ENCODE results near the gene ARHGAP23.

The ARHGAP23 gene

DNA sequence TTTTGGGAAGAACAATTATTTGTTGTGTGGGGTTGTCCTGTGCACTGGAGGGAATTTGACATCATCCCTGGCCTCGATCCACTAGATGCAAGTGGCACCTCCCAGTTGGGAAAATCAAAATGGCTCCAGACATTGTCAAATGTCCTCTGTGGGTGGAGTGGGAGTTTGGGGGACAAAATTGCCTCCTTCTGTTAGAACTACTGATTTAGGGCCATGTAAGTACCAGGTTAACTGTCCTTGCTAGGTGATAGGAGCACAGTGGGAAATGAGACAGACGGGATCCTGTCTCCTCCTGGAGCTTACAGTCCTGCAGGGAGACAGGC, 56.8 kb downstream of the ARHGAP23 start:
- TF ChIP-seq EP300 (IDR thresholded peaks at IDR 0.05; ENCODE audit: borderline replicate concordance), result no peak
- TF ChIP-seq CREB1 (IDR thresholded peaks at IDR 0.05; ENCODE audit: low read depth), result no peak
- TF ChIP-seq, protein P1, sequence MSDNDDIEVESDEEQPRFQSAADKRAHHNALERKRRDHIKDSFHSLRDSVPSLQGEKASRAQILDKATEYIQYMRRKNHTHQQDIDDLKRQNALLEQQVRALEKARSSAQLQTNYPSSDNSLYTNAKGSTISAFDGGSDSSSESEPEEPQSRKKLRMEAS (IDR thresholded peaks at IDR 0.05), result no peak
- TF ChIP-seq, protein P2, sequence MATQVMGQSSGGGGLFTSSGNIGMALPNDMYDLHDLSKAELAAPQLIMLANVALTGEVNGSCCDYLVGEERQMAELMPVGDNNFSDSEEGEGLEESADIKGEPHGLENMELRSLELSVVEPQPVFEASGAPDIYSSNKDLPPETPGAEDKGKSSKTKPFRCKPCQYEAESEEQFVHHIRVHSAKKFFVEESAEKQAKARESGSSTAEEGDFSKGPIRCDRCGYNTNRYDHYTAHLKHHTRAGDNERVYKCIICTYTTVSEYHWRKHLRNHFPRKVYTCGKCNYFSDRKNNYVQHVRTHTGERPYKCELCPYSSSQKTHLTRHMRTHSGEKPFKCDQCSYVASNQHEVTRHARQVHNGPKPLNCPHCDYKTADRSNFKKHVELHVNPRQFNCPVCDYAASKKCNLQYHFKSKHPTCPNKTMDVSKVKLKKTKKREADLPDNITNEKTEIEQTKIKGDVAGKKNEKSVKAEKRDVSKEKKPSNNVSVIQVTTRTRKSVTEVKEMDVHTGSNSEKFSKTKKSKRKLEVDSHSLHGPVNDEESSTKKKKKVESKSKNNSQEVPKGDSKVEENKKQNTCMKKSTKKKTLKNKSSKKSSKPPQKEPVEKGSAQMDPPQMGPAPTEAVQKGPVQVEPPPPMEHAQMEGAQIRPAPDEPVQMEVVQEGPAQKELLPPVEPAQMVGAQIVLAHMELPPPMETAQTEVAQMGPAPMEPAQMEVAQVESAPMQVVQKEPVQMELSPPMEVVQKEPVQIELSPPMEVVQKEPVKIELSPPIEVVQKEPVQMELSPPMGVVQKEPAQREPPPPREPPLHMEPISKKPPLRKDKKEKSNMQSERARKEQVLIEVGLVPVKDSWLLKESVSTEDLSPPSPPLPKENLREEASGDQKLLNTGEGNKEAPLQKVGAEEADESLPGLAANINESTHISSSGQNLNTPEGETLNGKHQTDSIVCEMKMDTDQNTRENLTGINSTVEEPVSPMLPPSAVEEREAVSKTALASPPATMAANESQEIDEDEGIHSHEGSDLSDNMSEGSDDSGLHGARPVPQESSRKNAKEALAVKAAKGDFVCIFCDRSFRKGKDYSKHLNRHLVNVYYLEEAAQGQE (IDR thresholded peaks at IDR 0.05; ENCODE audit: low read depth), result no peak
- no peak for TF ChIP-seq NFIC (IDR thresholded peaks at IDR 0.05)
- TF ChIP-seq, protein P3, sequence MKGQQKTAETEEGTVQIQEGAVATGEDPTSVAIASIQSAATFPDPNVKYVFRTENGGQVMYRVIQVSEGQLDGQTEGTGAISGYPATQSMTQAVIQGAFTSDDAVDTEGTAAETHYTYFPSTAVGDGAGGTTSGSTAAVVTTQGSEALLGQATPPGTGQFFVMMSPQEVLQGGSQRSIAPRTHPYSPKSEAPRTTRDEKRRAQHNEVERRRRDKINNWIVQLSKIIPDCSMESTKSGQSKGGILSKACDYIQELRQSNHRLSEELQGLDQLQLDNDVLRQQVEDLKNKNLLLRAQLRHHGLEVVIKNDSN (IDR thresholded peaks at IDR 0.05), result no peak
- TF ChIP-seq FOXM1 (IDR thresholded peaks at IDR 0.05; ENCODE audit: borderline replicate concordance, low read depth), result no peak
- TF ChIP-seq EGR1 (IDR thresholded peaks at IDR 0.05), result no peak
- no peak for TF ChIP-seq RAD21 (IDR thresholded peaks at IDR 0.05; ENCODE audit: low read depth)
- no peak for TF ChIP-seq YY1 (IDR thresholded peaks at IDR 0.05; ENCODE audit: low read depth)
- no peak for TF ChIP-seq TCF12 (IDR thresholded peaks at IDR 0.05; ENCODE audit: low read depth)
- no peak for TF ChIP-seq TEAD4 (IDR thresholded peaks at IDR 0.05)
- TF ChIP-seq TAF1 (IDR thresholded peaks at IDR 0.05; ENCODE audit: low read depth), result no peak
- no peak for TF ChIP-seq CEBPB (IDR thresholded peaks at IDR 0.05)
- TF ChIP-seq ZBTB7A (IDR thresholded peaks at IDR 0.05; ENCODE audit: low read depth), result no peak

DNA sequence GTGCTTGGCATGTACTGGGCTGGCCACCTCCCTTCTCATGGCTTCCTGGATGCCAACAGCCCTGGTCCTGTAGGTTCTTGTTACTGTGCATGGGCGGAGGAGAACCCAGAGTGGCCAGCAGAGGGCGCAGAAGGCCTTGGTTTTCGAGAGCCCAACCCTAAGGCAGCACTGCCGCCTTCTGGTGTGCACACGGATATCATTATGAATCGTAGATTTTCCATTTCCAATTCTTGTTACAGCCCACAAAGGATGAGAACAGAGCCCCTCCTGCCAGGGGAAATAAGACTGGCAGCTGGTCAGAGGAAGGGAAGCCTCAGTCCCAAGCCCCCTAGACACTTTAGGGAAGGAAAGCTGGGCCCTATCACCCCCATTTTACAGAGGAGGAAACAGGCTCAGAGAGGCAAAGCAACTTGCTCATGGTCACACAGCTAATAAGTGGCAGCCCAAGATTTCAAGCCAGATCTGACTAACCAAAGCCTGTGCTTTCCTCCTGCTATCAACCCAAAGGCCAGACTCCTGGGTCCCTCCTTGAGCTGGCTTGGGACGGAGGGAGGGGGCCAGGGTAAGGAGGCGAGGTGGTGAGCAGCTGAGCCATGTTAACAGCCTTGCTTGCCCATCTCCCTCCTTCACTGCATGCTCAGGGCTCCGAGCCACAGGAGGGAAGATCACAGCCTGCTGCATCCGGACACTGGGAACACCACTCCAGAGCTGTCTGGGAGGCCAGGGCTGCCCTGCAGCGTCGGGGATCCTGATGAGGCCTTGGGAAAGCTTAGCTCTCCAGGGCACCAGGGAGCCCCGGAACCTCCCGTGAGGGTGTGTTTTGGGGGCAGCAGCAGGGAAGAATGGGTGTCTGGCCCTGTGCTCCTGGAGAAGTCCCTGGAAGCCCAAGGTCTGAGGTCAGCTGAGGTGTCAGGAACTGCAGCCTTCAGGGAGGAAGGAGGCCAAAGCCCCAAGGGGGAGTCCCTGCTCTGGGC, 64.1 kb downstream of the ARHGAP23 start:
- TF ChIP-seq RAD21 (IDR thresholded peaks at IDR 0.05; ENCODE audit: low read depth), result peak; percentile 59

DNA sequence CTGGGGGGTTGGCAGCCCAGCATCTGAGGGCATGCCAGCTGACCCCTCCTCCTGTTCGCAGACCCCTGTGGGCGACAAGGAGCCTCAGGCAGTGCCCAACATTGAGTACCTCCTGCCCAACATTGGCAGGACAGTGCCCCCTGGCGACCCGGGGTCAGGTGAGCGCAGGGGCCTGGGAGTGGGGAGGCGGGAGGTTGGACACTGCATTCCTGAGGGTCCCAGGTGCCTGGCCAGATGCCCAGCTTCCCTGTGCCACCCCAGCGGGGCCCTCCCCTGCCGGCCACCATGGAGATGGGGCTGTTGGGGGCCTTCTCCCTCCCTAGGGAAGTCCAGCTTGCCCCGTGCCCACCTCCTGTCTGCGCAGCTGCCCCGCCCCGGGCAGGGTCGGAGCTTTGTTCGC, 70.1 kb downstream of the ARHGAP23 start:
- no peak for TF ChIP-seq YY1 (IDR thresholded peaks at IDR 0.05; ENCODE audit: low read depth)
- no peak for TF ChIP-seq FOXM1 (IDR thresholded peaks at IDR 0.05; ENCODE audit: borderline replicate concordance, low read depth)
- TF ChIP-seq TCF12 (IDR thresholded peaks at IDR 0.05; ENCODE audit: low read depth), result no peak
- TF ChIP-seq EP300 (IDR thresholded peaks at IDR 0.05; ENCODE audit: borderline replicate concordance), result no peak

DNA sequence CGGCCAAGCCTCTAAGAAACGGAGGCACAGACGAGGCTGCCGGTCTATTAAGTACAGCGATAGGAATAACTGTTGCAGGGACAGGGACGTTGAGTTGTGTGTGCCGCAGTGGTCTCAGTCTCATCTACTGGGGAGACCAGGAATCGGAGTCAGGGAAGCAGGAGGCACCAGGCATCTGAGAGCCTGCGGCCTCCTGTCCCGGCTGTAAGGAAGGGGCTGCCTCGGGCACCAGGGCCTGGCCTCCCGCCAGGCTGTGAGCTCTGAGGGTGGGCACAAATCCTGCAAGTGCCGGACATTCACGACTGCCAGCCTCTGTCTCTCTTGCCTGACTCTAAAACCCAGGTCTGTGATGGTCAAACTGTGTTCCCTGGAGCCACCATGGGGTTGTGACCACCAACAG, 76.0 kb downstream of the ARHGAP23 start:
- TF ChIP-seq, protein P1 (IDR thresholded peaks at IDR 0.05), result no peak
- no peak for TF ChIP-seq TAF1 (IDR thresholded peaks at IDR 0.05; ENCODE audit: low read depth)
- no peak for TF ChIP-seq TCF12 (IDR thresholded peaks at IDR 0.05; ENCODE audit: low read depth)
- TF ChIP-seq FOXM1 (IDR thresholded peaks at IDR 0.05; ENCODE audit: borderline replicate concordance, low read depth), result no peak
- TF ChIP-seq YY1 (IDR thresholded peaks at IDR 0.05; ENCODE audit: low read depth), result no peak
- TF ChIP-seq CEBPB (IDR thresholded peaks at IDR 0.05), result no peak
- TF ChIP-seq, protein P3 (IDR thresholded peaks at IDR 0.05), result no peak
- no peak for TF ChIP-seq ZBTB7A (IDR thresholded peaks at IDR 0.05; ENCODE audit: low read depth)
- TF ChIP-seq, protein P2 (IDR thresholded peaks at IDR 0.05; ENCODE audit: low read depth), result no peak
- no peak for TF ChIP-seq NFIC (IDR thresholded peaks at IDR 0.05)
- no peak for TF ChIP-seq EP300 (IDR thresholded peaks at IDR 0.05; ENCODE audit: borderline replicate concordance)
- TF ChIP-seq CREB1 (IDR thresholded peaks at IDR 0.05; ENCODE audit: low read depth), result no peak

DNA sequence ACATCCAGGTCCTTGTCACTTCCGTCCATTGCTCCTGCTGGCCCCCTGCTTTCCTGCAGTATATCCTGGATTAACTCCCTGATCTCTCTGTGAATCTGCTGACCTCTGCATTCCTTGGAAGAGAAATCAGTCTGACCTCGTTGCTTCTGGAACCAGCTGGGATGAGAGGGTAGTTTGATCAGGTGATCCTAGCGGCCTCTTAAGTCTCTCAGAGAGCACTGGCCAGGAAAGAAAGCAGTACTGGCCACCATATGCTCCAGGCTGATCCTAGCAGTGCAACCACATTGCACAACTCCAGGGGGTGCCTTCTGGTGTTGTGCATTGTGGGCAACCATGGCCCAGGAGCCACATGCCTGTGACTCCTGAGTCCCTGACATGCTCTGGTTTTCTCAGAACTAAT, 79.2 kb downstream of the ARHGAP23 start:
- TF ChIP-seq NFIC (IDR thresholded peaks at IDR 0.05) (no peak), TEAD4 (IDR thresholded peaks at IDR 0.05) (no peak)
- TF ChIP-seq, protein P2 (IDR thresholded peaks at IDR 0.05; ENCODE audit: low read depth), result no peak
